Hematopoietic multipotent progenitor cell (in vitro differentiated cells): ENCODE data around the gene HABP4. TPM values are rescaled to one million over a fixed set of nuclear protein-coding genes. Genes with fewer than 3 reads are reported as not detected.

ENCODE experiments used
- DNase-seq, 3 donors: peaks; one replicate each; pipeline ENCODE4 v3.0.0-alpha.2; 2011 to 2015; ENCODE audit warnings: low read depth in 2 of 3, low spot score in 2 of 3
- total RNA-seq: library from RNA; depleted of rRNA; stranded (reverse); fragments of >200 nt; gene quantifications from one replicate; pipeline ENCODE4 v1.2.3, GENCODE V29; 2012

HABP4 gene
- total RNA-seq, result 1.3 TPM

- DNase-seq, result peak; percentile 83 to 96 (median 93)
Observed at GRCh38 chr9:96449845-96450612, at the start of gene HABP4. TSS of gene HABP4 (plus strand) at chr9:96450169. CDS start at chr9:96450280, 111 bp downstream.

- no peak for DNase-seq
Observed at GRCh38 chr9:96408409-96409280, 41.3 kb upstream of the HABP4 start.

GRCh38 chr9:96411129-96411838, 38.7 kb upstream of the HABP4 start:
- no peak for DNase-seq

- DNase-seq, result no peak
Observed at GRCh38 chr9:96412174-96412913, 37.6 kb upstream of the HABP4 start.

- DNase-seq, result peak in 2 of 3 donors; percentile 54 to 69
Observed at GRCh38 chr9:96413302-96414221, 36.4 kb upstream of the HABP4 start.

- peak; percentile 85 to 88 (median 86) for DNase-seq
Observed at GRCh38 chr9:96417051-96417586, 32.9 kb upstream of the HABP4 start.

- DNase-seq, result peak in 2 of 3 donors; percentile 28 to 34
Observed at GRCh38 chr9:96417661-96418082, 32.3 kb upstream of the HABP4 start.

- DNase-seq, result peak; percentile 79 to 99 (median 98)
Observed at GRCh38 chr9:96418083-96418919, 31.7 kb upstream of the HABP4 start, which contains the start of gene ZNF367. TSS of gene ZNF367 (minus strand) at chr9:96418370. CDS start at chr9:96418032, 338 bp downstream.

GRCh38 chr9:96418920-96419690, 30.9 kb upstream of the HABP4 start:
- peak; percentile 33 to 72 (median 68) for DNase-seq

- no peak for DNase-seq
Observed at GRCh38 chr9:96419691-96419969, 30.3 kb upstream of the HABP4 start.

GRCh38 chr9:96420468-96421219, 29.3 kb upstream of the HABP4 start:
- DNase-seq, result peak in 2 of 3 donors; percentile 69

- DNase-seq, result no peak
Observed at GRCh38 chr9:96423322-96423984, 26.5 kb upstream of the HABP4 start.

GRCh38 chr9:96423985-96424336, 26.0 kb upstream of the HABP4 start:
- no peak for DNase-seq

GRCh38 chr9:96425500-96426169, 24.3 kb upstream of the HABP4 start:
- no peak for DNase-seq

GRCh38 chr9:96429732-96430131, 20.2 kb upstream of the HABP4 start:
- no peak for DNase-seq

- DNase-seq, result no peak
Observed at GRCh38 chr9:96430377-96430776, 19.6 kb upstream of the HABP4 start.
